Right atrium auricular region (tissue), 2 donors: ENCODE results near the gene P3H4. TPM values are rescaled to one million over a fixed set of nuclear protein-coding genes. Genes with fewer than 3 reads are reported as not detected.

Experiments used
- DNase-seq: peaks from one replicate; pipeline ENCODE4 v3.0.0-alpha.2; 2019; ENCODE audit warnings: low spot score
- H3K27ac ChIP-seq, 2 donors: fragments of 200-600 bp; sonication (generic); 1 replicate in 1 of 2; 2 replicates in 1 of 2; pipeline ENCODE4 v1.5.1; 2016 to 2019
- H3K27me3 ChIP-seq, 2 donors: fragments of 200-600 bp; sonication (generic); one replicate each; pipeline versions ENCODE4 v1.5.1 to v1.6.0; 2017 to 2019
- H3K36me3 ChIP-seq: fragments of 200-600 bp; sonication (generic); one replicate; pipeline ENCODE4 v1.5.1; 2016
- H3K4me1 ChIP-seq, 2 donors: fragments of 200-600 bp; sonication (generic); one replicate each; pipeline versions ENCODE4 v1.5.1 to v1.6.0; 2017 to 2019
- H3K4me3 ChIP-seq, 2 donors: fragments of 200-600 bp; sonication (generic); 1 replicate in 1 of 2; 2 replicates in 1 of 2; pipeline ENCODE4 v1.5.1; 2017 to 2019; ENCODE audit warnings: mild to moderate bottlenecking in 1 of 2, moderate library complexity in 1 of 2
- H3K9me3 ChIP-seq, 2 donors: fragments of 200-600 bp; sonication (generic); one replicate each; pipeline ENCODE4 v1.5.1; 2019
- total RNA-seq, 2 donors: library from RNA; depleted of rRNA; stranded (reverse); fragments of >200 nt; gene quantifications; one replicate each; pipeline ENCODE4 v1.1.0, GENCODE V29; 2016
- TF ChIP-seq, protein P1 (sequence below), 2 donors: fragments of 200-600 bp; sonication (generic); IDR thresholded peaks; one replicate each; pipeline ENCODE4 v1.5.1; 2019; ENCODE audit warnings: antibody characterized with exemption in 2 of 2

Gene P3H4
- total RNA-seq, 2 donors from 2014 or later, result 15.4 to 16.2 TPM

DNA sequence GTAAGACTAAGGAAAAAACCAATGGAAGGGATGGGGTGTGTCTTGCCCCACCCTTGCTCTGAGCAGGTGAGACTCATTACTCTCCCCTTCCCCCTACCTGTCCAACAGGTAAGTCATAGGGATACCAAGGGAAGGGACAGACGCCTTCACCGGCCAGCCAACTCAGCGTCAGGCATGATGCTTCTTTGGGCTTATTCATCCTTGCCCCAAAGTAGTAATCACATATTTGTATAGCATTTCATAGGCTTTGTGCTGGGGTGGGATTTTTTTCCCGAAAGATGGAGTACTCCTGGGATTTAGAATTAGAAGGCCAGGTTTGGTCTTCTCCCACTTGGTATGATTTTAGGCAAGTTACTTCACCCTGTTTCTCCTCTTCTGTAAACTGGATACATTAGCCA lies 24.7 kb downstream of the P3H4 start:
- H3K9me3 ChIP-seq, result no peaks in the 10 kb centered on the region
- TF ChIP-seq, protein P1, sequence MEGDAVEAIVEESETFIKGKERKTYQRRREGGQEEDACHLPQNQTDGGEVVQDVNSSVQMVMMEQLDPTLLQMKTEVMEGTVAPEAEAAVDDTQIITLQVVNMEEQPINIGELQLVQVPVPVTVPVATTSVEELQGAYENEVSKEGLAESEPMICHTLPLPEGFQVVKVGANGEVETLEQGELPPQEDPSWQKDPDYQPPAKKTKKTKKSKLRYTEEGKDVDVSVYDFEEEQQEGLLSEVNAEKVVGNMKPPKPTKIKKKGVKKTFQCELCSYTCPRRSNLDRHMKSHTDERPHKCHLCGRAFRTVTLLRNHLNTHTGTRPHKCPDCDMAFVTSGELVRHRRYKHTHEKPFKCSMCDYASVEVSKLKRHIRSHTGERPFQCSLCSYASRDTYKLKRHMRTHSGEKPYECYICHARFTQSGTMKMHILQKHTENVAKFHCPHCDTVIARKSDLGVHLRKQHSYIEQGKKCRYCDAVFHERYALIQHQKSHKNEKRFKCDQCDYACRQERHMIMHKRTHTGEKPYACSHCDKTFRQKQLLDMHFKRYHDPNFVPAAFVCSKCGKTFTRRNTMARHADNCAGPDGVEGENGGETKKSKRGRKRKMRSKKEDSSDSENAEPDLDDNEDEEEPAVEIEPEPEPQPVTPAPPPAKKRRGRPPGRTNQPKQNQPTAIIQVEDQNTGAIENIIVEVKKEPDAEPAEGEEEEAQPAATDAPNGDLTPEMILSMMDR (IDR thresholded peaks at IDR 0.05), result no peak
- no peak for DNase-seq
- H3K27ac ChIP-seq, result peak overlapping the region; percentile 43 to 60
- no peak overlapping the region for H3K4me3 ChIP-seq
- no peaks in the 10 kb centered on the region for H3K36me3 ChIP-seq
- H3K27me3 ChIP-seq, result no peaks in the 10 kb centered on the region
- H3K4me1 ChIP-seq, result peaks cover 0 to 44% of the 10 kb centered on the region in 2 donors

- Histone ChIP-seq H3K27ac (peak within 1 kb of the TSS; percentile 97), H3K27me3 (no peaks in the 10 kb centered on the region), H3K36me3 (no peaks in the 10 kb centered on the region), H3K4me1 (peaks cover 0 to 44% of the 10 kb centered on the region in 2 donors), H3K9me3 (no peaks in the 10 kb centered on the region), H3K4me3 (peak within 1 kb of the TSS; percentile 85 to 90)
- TF ChIP-seq, protein P1 (IDR thresholded peaks at IDR 0.05), result peak; percentile 60 to 85
- peak; percentile 100 for DNase-seq
Measured at GRCh38 chr17:41786227-41787020, 25.3 kb downstream of the P3H4 start, which contains the start of gene JUP. Gene JUP (minus strand): TSS chr17:41786711. CDS start chr17:41771854, 14,857 bp downstream.

DNA sequence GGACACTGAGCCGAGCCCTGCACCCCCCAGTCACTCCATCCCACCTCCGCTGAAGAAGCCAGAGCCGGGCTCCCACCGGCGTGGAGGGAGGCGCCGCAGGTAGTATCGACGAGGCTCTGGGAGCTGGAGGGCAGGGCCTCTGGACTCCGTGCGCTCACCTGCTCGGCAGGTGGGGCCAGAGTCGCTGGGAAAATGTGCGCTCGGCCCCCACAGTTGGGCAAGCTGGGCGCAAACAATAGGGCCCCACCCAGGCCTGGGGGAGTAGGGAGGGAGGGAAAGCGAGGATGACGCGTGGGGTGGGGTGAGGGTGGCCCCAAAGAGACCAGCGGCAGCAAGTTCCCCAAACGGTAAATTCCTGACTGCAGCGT lies 25.9 kb downstream of the P3H4 start:
- Histone ChIP-seq H3K36me3 (no peaks in the 10 kb centered on the region), H3K27me3 (no peaks in the 10 kb centered on the region), H3K4me3 (peak overlapping the region; percentile 85 to 90), H3K27ac (peak overlapping the region; percentile 97), H3K4me1 (peaks cover 0 to 50% of the 10 kb centered on the region in 2 donors), H3K9me3 (no peaks in the 10 kb centered on the region)
- peak; percentile 72 for DNase-seq
- TF ChIP-seq, protein P1 (IDR thresholded peaks at IDR 0.05), result no peak

- peaks cover 0 to 56% of the 10 kb centered on the region in 2 donors for H3K4me1 ChIP-seq
- DNase-seq, result no peak
Measured at GRCh38 chr17:41785091-41785858, 26.5 kb downstream of the P3H4 start.

DNA sequence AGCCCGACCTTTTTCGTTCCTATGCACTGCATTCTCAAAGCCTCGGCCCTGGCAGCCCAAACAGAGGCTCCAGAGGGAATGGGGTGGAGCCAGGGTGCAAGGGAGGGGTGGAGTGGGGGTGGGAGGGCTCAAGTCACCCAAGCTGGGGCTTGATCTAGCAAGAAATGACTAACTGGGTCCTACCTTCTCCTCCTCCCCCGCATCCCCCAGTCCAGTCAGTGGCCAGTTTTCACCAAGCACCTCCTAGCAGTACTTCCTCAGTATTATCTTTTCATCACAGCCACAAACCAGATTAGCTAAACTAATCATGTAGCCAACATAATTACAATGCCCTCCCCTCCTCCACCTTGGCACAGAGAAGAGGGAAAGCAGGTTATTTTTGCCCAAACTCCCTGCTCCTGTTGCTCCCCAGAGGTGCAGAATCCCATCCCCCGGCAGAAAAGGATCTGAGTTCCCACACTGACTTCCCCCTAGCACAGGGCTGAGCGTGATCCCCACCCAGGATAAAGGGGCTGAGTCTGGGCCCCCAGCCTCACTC lies 27.5 kb downstream of the P3H4 start:
- TF ChIP-seq, protein P1 (IDR thresholded peaks at IDR 0.05), result no peak
- peaks cover 0 to 66% of the 10 kb centered on the region in 2 donors for H3K4me1 ChIP-seq
- H3K27ac ChIP-seq, result peak overlapping the region; percentile 97
- no peak for DNase-seq
- H3K36me3 ChIP-seq, result no peaks in the 10 kb centered on the region
- H3K27me3 ChIP-seq, result no peaks in the 10 kb centered on the region
- no peaks in the 10 kb centered on the region for H3K9me3 ChIP-seq
- H3K4me3 ChIP-seq, result peak overlapping the region; percentile 85 to 90

More at GRCh38 chr17:41785091-41785858, 26.5 kb downstream of the P3H4 start:
- peak overlapping the region; percentile 97 for H3K27ac ChIP-seq
- no peaks in the 10 kb centered on the region for H3K36me3 ChIP-seq
- no peaks in the 10 kb centered on the region for H3K27me3 ChIP-seq
- no peaks in the 10 kb centered on the region for H3K9me3 ChIP-seq
- TF ChIP-seq, protein P1 (IDR thresholded peaks at IDR 0.05), result no peak
- peak overlapping the region; percentile 85 to 90 for H3K4me3 ChIP-seq
